GM12892 (cell line): ENCODE results near the gene SPON1.
"Not testable (repeated sequence)": the region's sequence is repeated elsewhere in the genome, so short reads cannot be mapped to it uniquely, and the experiment has no call there.

Experiments
- DNase-seq: peaks from one replicate; pipeline ENCODE4 v3.0.0; 2011; ENCODE audit not compliant: insufficient read length
- FAIRE-seq: peaks from 2 replicates; lab custom pipeline; 2011; peaks lifted over from hg19 to GRCh38; lab: Jason Lieb, UNC
- POLR2A ChIP-seq: IDR thresholded peaks from 2 replicates; pipeline ENCODE4 v1.6.1; 2011; ENCODE audit warnings: low read depth, low read length, control low read depth
- POLR2AphosphoS5 ChIP-seq: IDR thresholded peaks from 2 replicates; pipeline ENCODE4 v1.6.1; 2011; ENCODE audit warnings: low read depth, low read length, control low read depth
- TAF1 ChIP-seq: IDR thresholded peaks from 2 replicates; pipeline ENCODE4 v1.6.1; 2011; ENCODE audit warnings: low read depth, mild to moderate bottlenecking, control low read depth, low read length, borderline replicate concordance

The SPON1 gene

GRCh38 chr11:14269692-14270573, 307.4 kb downstream of the SPON1 start:
- FAIRE-seq (no peak), DNase-seq (no peak)
- TF ChIP-seq POLR2AphosphoS5 (no peak), TAF1 (no peak), POLR2A (no peak)

DNA sequence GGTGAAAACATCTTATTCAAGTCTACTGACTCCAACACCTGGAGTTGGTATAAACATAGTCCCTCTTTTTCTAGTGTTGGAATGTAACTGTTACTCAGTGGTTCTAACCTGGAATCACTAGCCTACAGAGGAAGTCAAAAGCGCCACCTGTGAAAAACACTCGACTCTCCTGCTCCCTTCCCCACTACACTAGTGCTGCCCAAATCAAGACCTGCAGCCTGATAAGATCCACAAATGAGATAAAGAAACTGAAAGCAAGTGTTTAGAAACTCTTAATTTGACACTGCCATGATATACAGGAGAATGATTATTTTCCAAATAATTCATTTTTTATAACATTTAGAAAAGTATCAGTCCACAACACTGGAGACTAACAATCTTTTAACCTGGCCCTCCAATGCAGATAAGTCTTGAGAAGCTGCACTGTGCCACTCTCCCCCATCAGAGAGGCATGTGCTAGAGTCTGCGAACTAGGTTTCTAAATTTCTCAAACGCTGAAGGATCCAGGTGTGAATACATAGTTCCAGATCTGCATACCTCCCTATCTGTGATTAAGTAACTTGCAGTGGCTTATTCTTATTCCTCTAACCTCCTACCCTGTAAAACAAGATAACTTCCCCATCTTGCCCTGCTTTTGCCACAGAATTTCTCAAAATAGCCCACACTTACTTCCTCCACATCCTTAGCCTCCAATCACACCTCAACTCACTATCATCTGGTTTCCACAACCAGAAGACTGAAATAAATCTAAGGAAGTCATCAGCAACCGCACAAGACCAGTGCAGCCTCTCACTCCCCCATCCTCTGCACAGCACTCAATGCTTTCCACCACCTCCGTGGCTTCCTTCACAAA, 308.4 kb downstream of the SPON1 start:
- DNase-seq (no peak), FAIRE-seq (peak; percentile 5)
- no peak; the same call in 1 of the 2 replicates for TF ChIP-seq POLR2A
- TF ChIP-seq TAF1 = no peak
- TF ChIP-seq POLR2AphosphoS5 = no peak

- DNase-seq = no peak
- TF ChIP-seq TAF1 (no peak), POLR2A (no peak), POLR2AphosphoS5 (no peak)
- no peak for FAIRE-seq
Observed at GRCh38 chr11:14273895-14274294, 311.4 kb downstream of the SPON1 start.

DNA sequence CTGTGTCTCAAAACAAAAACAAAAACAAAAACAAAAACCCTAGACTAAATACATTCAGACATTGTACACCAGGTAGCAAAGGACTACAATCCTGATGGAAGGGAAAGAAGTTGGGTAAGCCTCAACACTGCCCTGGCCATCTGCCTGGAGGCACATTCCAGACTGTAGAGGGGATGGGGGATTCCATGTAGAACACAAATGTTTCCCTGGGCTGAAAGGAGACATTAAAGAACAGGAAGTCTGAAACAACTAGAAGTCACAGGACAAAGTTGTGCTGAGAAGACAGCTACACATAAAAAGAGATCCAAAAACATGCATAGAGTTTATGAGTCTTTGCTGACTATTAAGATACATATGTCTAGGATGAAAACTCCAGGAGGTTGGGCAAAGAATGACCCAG, 312.6 kb downstream of the SPON1 start:
- TF ChIP-seq POLR2AphosphoS5 = no peak
- no peak for TF ChIP-seq POLR2A
- TF ChIP-seq TAF1 = no peak
- DNase-seq = no peak
- FAIRE-seq = peak; percentile 36

DNA sequence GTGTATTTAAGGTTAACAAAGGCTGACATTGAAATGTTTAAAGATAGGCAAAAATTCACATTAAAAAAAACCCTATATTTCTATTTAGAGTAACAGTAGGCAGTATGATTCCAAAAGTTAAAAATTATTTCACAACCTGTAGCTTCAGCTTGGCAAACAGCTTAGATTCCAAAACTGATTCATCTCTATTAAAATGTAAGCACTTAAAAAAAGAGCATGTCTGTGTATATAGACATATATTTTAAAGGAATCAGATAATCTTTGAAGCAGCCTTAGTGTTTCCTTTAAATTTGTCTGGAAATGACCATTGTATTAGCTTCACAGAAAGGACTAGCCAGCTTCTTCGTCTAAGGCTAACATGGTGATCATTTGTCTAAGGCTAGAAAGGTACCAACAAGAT, 316.3 kb downstream of the SPON1 start:
- DNase-seq = not testable (repeated sequence)
- peak; percentile 17 for FAIRE-seq

DNA sequence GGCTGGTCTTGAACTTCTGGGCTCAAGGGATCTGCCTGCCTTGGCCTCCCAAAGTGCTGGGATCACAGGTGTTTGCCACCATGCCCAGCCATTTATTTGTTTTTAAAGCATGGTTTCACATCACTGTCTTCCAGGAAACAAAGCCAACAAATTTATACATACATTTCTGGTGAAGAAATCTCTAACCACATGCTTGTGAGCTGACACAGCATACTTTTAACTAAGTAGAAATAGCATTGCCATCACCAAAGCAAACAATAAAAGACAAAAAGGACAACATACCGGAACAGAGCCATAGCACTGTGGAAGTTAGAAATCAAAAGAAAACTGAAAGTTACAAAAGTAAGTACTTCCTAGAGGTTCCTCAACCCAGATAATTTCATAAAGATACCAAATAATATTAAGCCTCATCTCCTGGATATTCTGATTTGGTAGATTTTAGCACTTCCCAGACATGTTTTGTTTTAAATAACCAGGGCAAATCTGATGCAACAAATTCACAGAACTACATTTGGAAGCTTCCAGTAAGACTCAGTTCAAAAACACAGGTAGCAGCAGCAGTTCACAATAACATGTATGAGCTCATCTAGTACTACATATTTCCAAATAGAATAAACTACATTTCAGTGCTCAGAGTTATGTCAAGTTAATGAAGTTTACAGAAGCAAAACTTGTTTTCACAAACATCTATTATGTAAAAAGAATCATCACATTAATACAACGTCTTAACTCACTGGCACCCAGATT, 325.8 kb downstream of the SPON1 start:
- TF ChIP-seq POLR2AphosphoS5 (no peak), POLR2A (no peak), TAF1 (no peak)
- FAIRE-seq = peak; percentile 83
- no peak for DNase-seq

GRCh38 chr11:14290422-14290821, 327.9 kb downstream of the SPON1 start:
- no peak for FAIRE-seq
- TF ChIP-seq POLR2AphosphoS5 (no peak), TAF1 (no peak), POLR2A (no peak)
- DNase-seq = no peak

GRCh38 chr11:14299921-14300320, 337.4 kb downstream of the SPON1 start:
- DNase-seq = no peak
- no peak for FAIRE-seq
- TF ChIP-seq POLR2AphosphoS5 = no peak
- TF ChIP-seq TAF1 = no peak
- TF ChIP-seq POLR2A = no peak

- TF ChIP-seq POLR2AphosphoS5 = no peak
- TF ChIP-seq POLR2A = no peak
- TF ChIP-seq TAF1 = no peak
- DNase-seq (no peak), FAIRE-seq (peak; percentile 89)
Observed at GRCh38 chr11:14300661-14301304, 338.3 kb downstream of the SPON1 start.

DNA sequence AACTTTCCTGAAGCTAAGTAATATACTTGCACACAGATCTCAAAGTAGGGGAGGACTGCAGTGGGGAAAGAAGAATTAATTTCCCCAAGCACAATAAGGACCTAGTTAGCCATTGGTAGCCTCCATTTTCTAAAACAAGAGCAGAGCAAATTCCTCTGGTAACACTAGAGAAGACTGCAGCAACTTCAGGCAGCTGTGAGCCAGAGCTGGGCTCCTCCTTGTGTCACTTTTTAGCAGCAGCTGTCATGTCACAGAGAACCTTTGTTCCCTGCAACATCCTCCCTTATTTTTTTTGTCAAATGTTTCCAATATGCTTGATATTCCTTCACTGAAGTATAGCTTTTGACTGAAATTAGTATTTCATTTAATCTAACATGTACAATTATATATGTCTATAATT, 342.1 kb downstream of the SPON1 start:
- TF ChIP-seq TAF1 = no peak
- no peak for TF ChIP-seq POLR2A
- TF ChIP-seq POLR2AphosphoS5 = no peak
- no peak for DNase-seq
- no peak for FAIRE-seq

GRCh38 chr11:14305649-14306048, 343.1 kb downstream of the SPON1 start:
- FAIRE-seq (no peak), DNase-seq (no peak)
- TF ChIP-seq TAF1 (no peak), POLR2AphosphoS5 (no peak), POLR2A (no peak)
